PC-9 (cell line): ENCODE results near the gene DHX30. TPM values are rescaled to one million over a fixed set of nuclear protein-coding genes. Genes with fewer than 3 reads are reported as not detected.
"Not testable (repeated sequence)": the region's sequence is repeated elsewhere in the genome, so short reads cannot be mapped to it uniquely, and the experiment has no call there.

Source experiments
- Bru-seq: library from RNA; stranded (reverse); fragments of 400-500 nt; gene quantifications from one replicate; lab custom pipeline; 2021; lab: Mats Ljungman, UMichigan
- BruChase-seq, 2 experiments: library from RNA; stranded (reverse); fragments of 400-500 nt; gene quantifications; one replicate each; lab custom pipeline; 2021; lab: Mats Ljungman, UMichigan
- BruUV-seq: library from RNA; stranded (reverse); fragments of 400-500 nt; replicated peaks from 2 replicates; lab custom pipeline; 2021; lab: Mats Ljungman, UMichigan
- CTCF ChIA-PET: fragments of 300-600 bp; sonication (Branson Sonifier 250); formaldehyde crosslinking; loops from one replicate; lab custom pipeline; 2022; ENCODE audit warnings: antibody characterized with exemption; lab: Charles Lee
- POLR2A ChIA-PET: fragments of 300-600 bp; sonication (Branson Sonifier 250); formaldehyde crosslinking; loops from one replicate; lab custom pipeline; 2022; ENCODE audit warnings: antibody characterized with exemption; ENCODE audit not compliant: unreplicated experiment; lab: Charles Lee
- DNase-seq, 2 experiments: peaks; one replicate each; pipeline versions ENCODE4 v3.0.0 to v3.0.0-alpha.2; 2015 to 2022; ENCODE audit warnings: mixed read lengths in 1 of 2
- H2AFZ ChIP-seq: fragments of 200-600 bp; sonication (generic); 2 replicates; pipeline ENCODE4 v1.8.1; 2017; ENCODE audit warnings: antibody characterized with exemption
- H3F3A ChIP-seq: fragments of 200-600 bp; sonication (generic); 2 replicates; pipeline ENCODE4 v1.8.1; 2017; ENCODE audit warnings: antibody characterized with exemption, mild to moderate bottlenecking, low read depth; ENCODE audit not compliant: insufficient read depth
- H3K27ac ChIP-seq: fragments of 200-600 bp; sonication (generic); 2 replicates; pipeline ENCODE4 v1.6.1; 2016; ENCODE audit warnings: mixed run types
- H3K27me3 ChIP-seq: fragments of 200-600 bp; sonication (generic); 2 replicates; pipeline ENCODE4 v1.6.1; 2016; ENCODE audit warnings: low read depth, mixed run types; ENCODE audit not compliant: insufficient read depth
- H3K36me3 ChIP-seq: fragments of 200-600 bp; sonication (generic); 2 replicates; pipeline ENCODE4 v1.6.1; 2016; ENCODE audit warnings: low read depth, mixed run types
- H3K4me1 ChIP-seq: fragments of 200-600 bp; sonication (generic); replicated peaks from 2 replicates; pipeline ENCODE4 v1.6.1; 2016; ENCODE audit warnings: mixed run types; ENCODE audit not compliant: insufficient read depth
- H3K4me2 ChIP-seq: fragments of 200-600 bp; sonication (generic); 2 replicates; pipeline ENCODE4 v1.6.1; 2017; ENCODE audit warnings: mixed run types
- H3K4me3 ChIP-seq: fragments of 200-600 bp; sonication (generic); 2 replicates; pipeline ENCODE4 v1.6.1; 2016; ENCODE audit warnings: mixed run types
- H3K79me2 ChIP-seq: fragments of 200-600 bp; sonication (generic); 2 replicates; pipeline ENCODE4 v1.6.1; 2017; ENCODE audit warnings: low read depth, mixed run types
- H3K9me2 ChIP-seq: fragments of 200-600 bp; sonication (generic); 2 replicates; pipeline ENCODE4 v1.8.1; 2017; ENCODE audit warnings: mild to moderate bottlenecking; ENCODE audit not compliant: insufficient read depth
- H3K9me3 ChIP-seq: fragments of 200-600 bp; sonication (generic); 2 replicates; pipeline ENCODE4 v1.8.1; 2016; ENCODE audit warnings: low read depth; ENCODE audit not compliant: insufficient read depth
- H4K20me1 ChIP-seq: fragments of 200-600 bp; sonication (generic); 2 replicates; pipeline ENCODE4 v1.8.1; 2017; ENCODE audit not compliant: insufficient read depth
- EZH2 ChIP-seq: fragments of 200-600 bp; sonication (generic); IDR thresholded peaks from 2 replicates; pipeline ENCODE4 v1.8.0; 2017; ENCODE audit warnings: antibody characterized with exemption, low read depth
- intact Hi-C: fragments of 100-400 bp; cut with micrococcal nuclease; formaldehyde crosslinking; loops from one replicate; pipeline ENCODE4 v1.10.0; 2022; ENCODE audit not compliant: unreplicated experiment
- long read RNA-seq: library from polyadenylated mRNA; stranded (forward); transcript quantifications from one replicate; pipeline ENCODE4 v2.0.0, GENCODE V29; 2022
- total RNA-seq: library from RNA; stranded (reverse); gene quantifications from 2 replicates; pipeline ENCODE4 v1.2.3, GENCODE V29; 2021
- TF ChIP-seq, protein P1 (sequence below): fragments of 200-600 bp; sonication (generic); conservative IDR thresholded peaks from 2 replicates; pipeline ENCODE4 v1.6.1; 2017; ENCODE audit warnings: mixed run types, antibody characterized with exemption, mild to moderate bottlenecking, moderate library complexity

Gene DHX30, protein sequence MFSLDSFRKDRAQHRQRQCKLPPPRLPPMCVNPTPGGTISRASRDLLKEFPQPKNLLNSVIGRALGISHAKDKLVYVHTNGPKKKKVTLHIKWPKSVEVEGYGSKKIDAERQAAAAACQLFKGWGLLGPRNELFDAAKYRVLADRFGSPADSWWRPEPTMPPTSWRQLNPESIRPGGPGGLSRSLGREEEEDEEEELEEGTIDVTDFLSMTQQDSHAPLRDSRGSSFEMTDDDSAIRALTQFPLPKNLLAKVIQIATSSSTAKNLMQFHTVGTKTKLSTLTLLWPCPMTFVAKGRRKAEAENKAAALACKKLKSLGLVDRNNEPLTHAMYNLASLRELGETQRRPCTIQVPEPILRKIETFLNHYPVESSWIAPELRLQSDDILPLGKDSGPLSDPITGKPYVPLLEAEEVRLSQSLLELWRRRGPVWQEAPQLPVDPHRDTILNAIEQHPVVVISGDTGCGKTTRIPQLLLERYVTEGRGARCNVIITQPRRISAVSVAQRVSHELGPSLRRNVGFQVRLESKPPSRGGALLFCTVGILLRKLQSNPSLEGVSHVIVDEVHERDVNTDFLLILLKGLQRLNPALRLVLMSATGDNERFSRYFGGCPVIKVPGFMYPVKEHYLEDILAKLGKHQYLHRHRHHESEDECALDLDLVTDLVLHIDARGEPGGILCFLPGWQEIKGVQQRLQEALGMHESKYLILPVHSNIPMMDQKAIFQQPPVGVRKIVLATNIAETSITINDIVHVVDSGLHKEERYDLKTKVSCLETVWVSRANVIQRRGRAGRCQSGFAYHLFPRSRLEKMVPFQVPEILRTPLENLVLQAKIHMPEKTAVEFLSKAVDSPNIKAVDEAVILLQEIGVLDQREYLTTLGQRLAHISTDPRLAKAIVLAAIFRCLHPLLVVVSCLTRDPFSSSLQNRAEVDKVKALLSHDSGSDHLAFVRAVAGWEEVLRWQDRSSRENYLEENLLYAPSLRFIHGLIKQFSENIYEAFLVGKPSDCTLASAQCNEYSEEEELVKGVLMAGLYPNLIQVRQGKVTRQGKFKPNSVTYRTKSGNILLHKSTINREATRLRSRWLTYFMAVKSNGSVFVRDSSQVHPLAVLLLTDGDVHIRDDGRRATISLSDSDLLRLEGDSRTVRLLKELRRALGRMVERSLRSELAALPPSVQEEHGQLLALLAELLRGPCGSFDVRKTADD
- 60.2 and 63.2 TPM in 2 replicates for total RNA-seq
- Bru-seq, nascent RNA, result percentile 75 among the genes with signal in this experiment
- BruChase-seq, experiment 1, labeled RNA remaining after a 2-hour chase, result percentile 74 among the genes with signal in this experiment
- percentile 83 among the genes with signal in this experiment for BruChase-seq, experiment 2, labeled RNA remaining after a 6-hour chase
- long read RNA-seq, full-length matches to known transcripts, result 67 of 102 reads
- long read RNA-seq, partial matches to known transcripts, result 12 of 102 reads
- long read RNA-seq, other reads (novel, unspliced or antisense), result 23 of 102 reads

DNA sequence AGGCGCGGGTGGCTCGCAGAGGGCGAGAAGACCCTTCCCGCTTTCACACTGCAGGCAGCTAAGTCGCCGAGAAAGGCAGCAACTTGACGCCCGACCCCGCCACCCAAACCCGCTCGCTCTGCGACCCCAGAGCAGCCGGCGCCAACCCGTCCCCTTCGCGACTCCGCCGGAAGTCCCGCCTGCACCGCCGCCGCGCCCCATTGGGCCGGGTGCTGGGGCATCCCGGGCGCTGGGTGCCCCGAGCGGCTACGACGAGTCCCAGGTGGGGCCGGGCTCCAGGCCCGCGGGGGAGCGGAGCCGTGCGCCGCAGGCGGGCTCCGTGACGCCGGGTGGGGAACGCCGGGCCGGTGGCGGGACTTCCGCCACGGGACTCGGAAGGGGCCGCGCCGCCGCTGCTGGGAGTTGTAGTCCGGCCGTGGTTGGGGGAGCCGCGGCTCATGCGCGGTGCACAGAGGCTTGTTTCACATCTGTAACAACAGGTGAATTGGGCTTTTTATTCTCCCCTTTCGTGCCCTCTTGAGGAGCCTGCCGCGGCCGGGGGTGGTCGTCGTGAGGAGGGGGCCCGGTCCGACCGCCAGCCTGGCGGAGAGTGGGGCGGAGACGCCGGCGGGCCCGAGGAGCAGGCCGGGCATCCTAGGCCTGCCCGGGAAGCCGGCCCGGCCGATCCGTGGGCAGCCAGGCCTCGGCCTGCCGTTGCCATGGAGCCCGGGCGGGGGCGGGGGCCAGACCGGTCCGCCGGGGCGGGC, at the start of gene DHX30:
Gene DHX30, plus strand, starts transcription at position 405 of the 746 bp plus-strand sequence. CDS start 7,546 bp downstream, outside the sequence.
- Histone ChIP-seq H3F3A (peaks cover 29% of the 10 kb centered on the region), H3K4me2 (peak within 1 kb of the TSS; percentile 97), H2AFZ (peak within 1 kb of the TSS; percentile 88), H3K4me3 (peak within 1 kb of the TSS; percentile 90), H3K27ac (peak within 1 kb of the TSS; percentile 89), H4K20me1 (no peaks in the 10 kb centered on the region), H3K36me3 (no peaks in the 10 kb centered on the region), H3K9me3 (no peaks in the 10 kb centered on the region), H3K9me2 (no peaks in the 10 kb centered on the region), H3K4me1 (peaks cover 22% of the 10 kb centered on the region), H3K27me3 (no peaks in the 10 kb centered on the region), H3K79me2 (peaks cover 16% of the 10 kb centered on the region)
- CTCF ChIA-PET, result no interaction called here
- peak; percentile 54 to 92 for DNase-seq
- POLR2A ChIA-PET, result interaction anchor here (0.5 to 0.8 kb wide), 5 partner anchors 11 to 422 kb away, joined by 3 to 4 read pairs (median 4); no protein-coding TSS in a partner anchor
- TF ChIP-seq EZH2, result no peak
- TF ChIP-seq, protein P1, sequence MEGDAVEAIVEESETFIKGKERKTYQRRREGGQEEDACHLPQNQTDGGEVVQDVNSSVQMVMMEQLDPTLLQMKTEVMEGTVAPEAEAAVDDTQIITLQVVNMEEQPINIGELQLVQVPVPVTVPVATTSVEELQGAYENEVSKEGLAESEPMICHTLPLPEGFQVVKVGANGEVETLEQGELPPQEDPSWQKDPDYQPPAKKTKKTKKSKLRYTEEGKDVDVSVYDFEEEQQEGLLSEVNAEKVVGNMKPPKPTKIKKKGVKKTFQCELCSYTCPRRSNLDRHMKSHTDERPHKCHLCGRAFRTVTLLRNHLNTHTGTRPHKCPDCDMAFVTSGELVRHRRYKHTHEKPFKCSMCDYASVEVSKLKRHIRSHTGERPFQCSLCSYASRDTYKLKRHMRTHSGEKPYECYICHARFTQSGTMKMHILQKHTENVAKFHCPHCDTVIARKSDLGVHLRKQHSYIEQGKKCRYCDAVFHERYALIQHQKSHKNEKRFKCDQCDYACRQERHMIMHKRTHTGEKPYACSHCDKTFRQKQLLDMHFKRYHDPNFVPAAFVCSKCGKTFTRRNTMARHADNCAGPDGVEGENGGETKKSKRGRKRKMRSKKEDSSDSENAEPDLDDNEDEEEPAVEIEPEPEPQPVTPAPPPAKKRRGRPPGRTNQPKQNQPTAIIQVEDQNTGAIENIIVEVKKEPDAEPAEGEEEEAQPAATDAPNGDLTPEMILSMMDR, result no peak
- intact Hi-C loops, result loop anchor here (1.0 kb wide), 2 partner anchors 21 to 290 kb away; partner anchors contain the start of gene ELP6
- BruUV-seq, result no TSS peak

DNA sequence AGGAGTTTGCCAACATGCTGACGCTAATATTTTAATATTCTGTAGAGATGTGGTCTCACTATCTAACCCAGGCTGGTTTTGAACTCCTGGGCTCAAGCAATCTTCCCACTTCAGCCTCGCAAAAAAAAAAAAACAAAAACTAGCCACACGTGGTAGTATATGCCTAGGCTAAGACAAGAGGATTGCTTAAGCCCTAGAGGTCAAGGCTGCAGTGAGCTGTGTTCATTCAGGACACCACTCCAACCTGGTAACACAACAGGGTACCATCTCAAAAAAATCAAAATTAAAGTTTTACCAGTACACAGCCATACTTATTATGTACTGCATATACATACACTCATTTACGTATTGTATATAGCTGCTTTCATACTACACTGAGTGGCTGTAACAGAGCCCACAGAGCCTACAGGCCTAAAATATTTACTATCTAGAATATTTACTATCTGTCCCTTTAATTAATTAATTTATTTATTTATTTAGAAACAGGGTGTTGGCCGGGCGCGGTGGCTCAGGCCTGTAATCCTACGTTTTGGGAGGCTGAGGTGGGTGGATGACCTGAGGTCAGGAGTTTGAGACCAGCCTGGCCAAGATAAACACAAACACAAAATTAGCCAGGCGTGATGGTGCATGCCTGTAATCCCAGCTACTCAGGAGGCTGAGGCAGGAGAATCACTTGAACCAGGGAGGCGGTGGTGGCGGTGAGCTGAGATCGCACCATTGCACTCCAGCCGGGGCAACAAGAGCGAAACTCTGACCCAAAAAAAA, 44.5 kb upstream of the DHX30 start:
- Histone ChIP-seq H4K20me1 (peaks cover 47% of the 10 kb centered on the region), H3K27me3 (no peaks in the 10 kb centered on the region), H3K4me2 (no peak overlapping the region), H3K4me1 (0 out of 2 replicates have a peak, but pooled peaks cover 9% of the 10 kb centered on the region), H3K36me3 (no peaks in the 10 kb centered on the region), H3K4me3 (no peak overlapping the region), H3K9me2 (no peaks in the 10 kb centered on the region), H2AFZ (no peak overlapping the region), H3K27ac (0 out of 2 replicates have a peak overlapping the region, but pooled peaks have one; percentile 9), H3K79me2 (peaks cover 74% of the 10 kb centered on the region), H3F3A (0 out of 2 replicates have a peak, but pooled peaks cover 4% of the 10 kb centered on the region), H3K9me3 (no peaks in the 10 kb centered on the region)
- intact Hi-C loops, result no loop called here
- ChIA-PET POLR2A (interaction anchor here (0.6 kb wide), 1 partner anchor 10 kb away, joined by 12 read pairs; no protein-coding TSS in a partner anchor), CTCF (interaction anchor here (0.6 kb wide), 1 partner anchor 30 kb away, joined by 4 read pairs; no protein-coding TSS in a partner anchor)
- BruUV-seq, result no TSS peak
- TF ChIP-seq, protein P1, result no peak
- TF ChIP-seq EZH2, result no peak
- DNase-seq, result no peak

DNA sequence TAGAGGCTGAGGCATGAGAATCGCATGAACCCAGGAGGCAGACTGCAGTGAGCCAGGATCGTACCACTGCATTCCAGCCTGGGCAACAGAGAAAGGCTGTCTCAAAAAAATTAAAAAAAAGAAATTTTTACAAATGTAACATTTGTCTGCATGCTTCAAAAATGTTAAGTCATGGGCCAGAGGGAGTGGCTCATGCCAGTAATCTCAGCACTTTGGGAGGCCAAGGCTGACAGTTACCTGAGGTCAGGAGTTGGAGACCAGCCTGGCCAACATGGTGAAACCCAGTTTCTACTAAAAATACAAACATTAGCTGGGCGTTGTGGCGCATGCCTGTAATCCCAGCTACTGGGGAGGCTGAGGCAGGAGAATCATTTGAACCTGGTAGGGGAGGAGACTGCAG, 42.7 kb upstream of the DHX30 start:
- POLR2A ChIA-PET, result interaction anchor here (0.7 kb wide), 1 partner anchor 109 kb away, joined by 3 read pairs; no protein-coding TSS in a partner anchor
- H3K4me1 ChIP-seq, BruUV-seq, CTCF ChIA-PET, H3F3A ChIP-seq, H3K27me3 ChIP-seq, H3K27ac ChIP-seq, H3K4me3 ChIP-seq, H3K9me2 ChIP-seq, H3K4me2 ChIP-seq, H2AFZ ChIP-seq, H3K9me3 ChIP-seq, H3K36me3 ChIP-seq, DNase-seq, intact Hi-C loops: not testable (repeated sequence)
- H3K79me2 ChIP-seq, result peaks cover 74% of the 10 kb centered on the region
- H4K20me1 ChIP-seq, result peaks cover 42% of the 10 kb centered on the region
